Motor neuron (in vitro differentiated cells): Measurements from ENCODE around the gene OBSCN. TPM values are rescaled to one million over a fixed set of nuclear protein-coding genes. Genes with fewer than 3 reads are reported as not detected.

Experiments
- ATAC-seq, 8 experiments: fragments of 200-7000 bp; cut with Tn5 transposase; replicated peaks in 6 of 8; 2 replicates each; pipeline ENCODE4 v1.8.0; 2021; ENCODE audit warnings: mild to moderate bottlenecking in 8 of 8, moderate library complexity in 8 of 8
- H3K27ac ChIP-seq, 2 donors: fragments of 250-450 bp; sonication (Bioruptor Pico); 2 replicates each; pipeline ENCODE4 v1.9.0; 2021; ENCODE audit warnings: antibody characterized with exemption in 2 of 2, mild to moderate bottlenecking in 2 of 2, moderate library complexity in 1 of 2
- H3K4me1 ChIP-seq, 2 donors: fragments of 250-450 bp; sonication (Bioruptor Pico); replicated peaks in 1 of 2; 2 replicates each; pipeline ENCODE4 v1.6.1; 2021; ENCODE audit warnings: antibody characterized with exemption in 2 of 2, mild to moderate bottlenecking in 2 of 2, moderate library complexity in 1 of 2
- H3K4me3 ChIP-seq, 5 donors: fragments of 250-450 bp; sonication (Bioruptor Pico); 2 replicates each; pipeline ENCODE4 v1.9.0; 2021; ENCODE audit warnings: antibody characterized with exemption in 5 of 5, mild to moderate bottlenecking in 5 of 5, moderate library complexity in 4 of 5
- WGBS, 10 experiments: fragments of 450-650 bp; shearing (Covaris generic); methylation state at CpG; one replicate each; pipeline ENCODE4 v1.0.0; 2022; 5-methylcytosine and 5-hydroxymethylcytosine counted together
- in situ Hi-C, 9 experiments: fragments of 400-800 bp; cut with MboI; loops; one replicate each; pipeline ENCODE4 v1.15.0; 2021; ENCODE audit warnings: low sequenced_read_pairs in 9 of 9, low pct_unique_long_range_greater_than_20kb in 2 of 9; ENCODE audit not compliant: unreplicated experiment in 9 of 9
- total RNA-seq, 8 experiments: library from RNA; unstranded; fragments of 300-600 nt; gene quantifications; 2 replicates each; pipeline versions ENCODE4 v1.2.3 to v1.2.4, GENCODE V29; 2022

OBSCN gene
- total RNA-seq, 8 experiments from 2014 or later = 2.7 to 38.5 (median 16.2) TPM

GRCh38 chr1:228297242-228297641, 89.4 kb downstream of the OBSCN start:
- WGBS, 10 experiments = 9 to 100% (median 84%) methylated on average over 1 to 2 of the region's 2 CpGs
- Histone ChIP-seq H3K4me3 (no peak overlapping the region), H3K27ac (no peak overlapping the region), H3K4me1 (no peaks in the 10 kb centered on the region)
- in situ Hi-C loops = no loop called here
- no peak for ATAC-seq

DNA sequence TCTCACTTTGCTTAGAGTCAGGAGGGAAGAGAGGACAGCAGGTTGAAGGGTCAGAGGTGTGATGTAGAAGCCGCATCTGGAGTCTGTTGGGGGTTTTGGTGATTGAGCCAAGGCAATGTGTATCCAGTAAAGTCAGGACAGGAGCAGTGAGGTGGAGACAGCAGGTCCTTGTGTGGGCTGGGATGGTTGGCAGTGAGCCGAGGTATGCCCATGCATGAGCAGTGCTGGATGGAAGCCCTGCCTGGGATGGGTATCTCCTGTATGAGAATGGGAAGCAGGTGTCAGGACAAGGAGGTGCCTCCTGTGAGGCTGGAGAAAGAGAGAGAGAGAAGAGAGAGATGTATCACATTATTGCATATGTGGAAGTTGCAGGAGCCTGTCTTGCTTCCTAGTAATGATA, 90.0 kb downstream of the OBSCN start:
- Histone ChIP-seq H3K27ac (no peak overlapping the region), H3K4me1 (no peaks in the 10 kb centered on the region), H3K4me3 (no peak overlapping the region)
- WGBS, 10 experiments = 0 to 100% (median 80%) methylated on average over 1 to 2 of the region's 2 CpGs; no CpG with 5 or more reads in 5 of the 10 experiments
- no peak for ATAC-seq
- in situ Hi-C loops = no loop called here

DNA sequence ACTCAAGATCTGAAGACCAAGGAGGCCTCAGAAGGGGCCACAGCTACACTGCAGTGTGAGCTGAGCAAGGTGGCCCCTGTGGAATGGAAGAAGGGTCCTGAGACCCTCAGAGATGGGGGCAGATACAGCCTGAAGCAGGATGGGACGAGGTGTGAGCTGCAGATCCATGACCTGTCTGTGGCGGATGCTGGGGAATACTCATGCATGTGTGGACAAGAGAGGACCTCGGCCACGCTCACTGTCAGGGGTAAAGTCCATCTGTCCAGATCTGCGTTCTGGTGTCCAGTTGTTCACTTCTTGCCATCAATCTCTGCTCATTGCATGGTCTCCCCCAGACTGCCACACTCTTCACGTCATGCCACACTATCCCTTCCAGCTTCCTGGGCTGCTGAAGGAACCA, 90.6 kb downstream of the OBSCN start:
- in situ Hi-C loops = no loop called here
- ATAC-seq = no peak
- Histone ChIP-seq H3K27ac (no peak overlapping the region), H3K4me1 (no peaks in the 10 kb centered on the region), H3K4me3 (no peak overlapping the region)
- 0 to 100% (median 92%) methylated on average over 1 to 5 of the region's 6 CpGs; no CpG with 5 or more reads in 2 of the 10 experiments for WGBS, 10 experiments

DNA sequence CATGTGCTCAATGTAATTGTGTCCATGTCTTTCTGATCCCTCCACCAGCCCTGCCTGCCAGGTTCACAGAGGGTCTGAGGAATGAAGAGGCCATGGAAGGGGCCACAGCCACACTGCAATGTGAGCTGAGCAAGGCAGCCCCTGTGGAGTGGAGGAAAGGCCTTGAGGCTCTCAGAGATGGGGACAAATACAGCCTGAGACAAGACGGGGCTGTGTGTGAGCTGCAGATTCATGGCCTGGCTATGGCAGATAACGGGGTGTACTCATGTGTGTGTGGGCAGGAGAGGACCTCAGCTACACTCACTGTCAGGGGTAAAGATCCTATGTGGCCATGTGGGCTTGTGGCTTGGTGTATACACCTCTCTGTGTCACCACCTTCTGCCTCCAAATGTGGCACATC, 91.4 kb downstream of the OBSCN start:
- 80 to 86% methylated on average over 1 to 2 of the region's 2 CpGs; no CpG with 5 or more reads in 8 of the 10 experiments for WGBS, 10 experiments
- ATAC-seq = no peak
- in situ Hi-C loops = no loop called here

DNA sequence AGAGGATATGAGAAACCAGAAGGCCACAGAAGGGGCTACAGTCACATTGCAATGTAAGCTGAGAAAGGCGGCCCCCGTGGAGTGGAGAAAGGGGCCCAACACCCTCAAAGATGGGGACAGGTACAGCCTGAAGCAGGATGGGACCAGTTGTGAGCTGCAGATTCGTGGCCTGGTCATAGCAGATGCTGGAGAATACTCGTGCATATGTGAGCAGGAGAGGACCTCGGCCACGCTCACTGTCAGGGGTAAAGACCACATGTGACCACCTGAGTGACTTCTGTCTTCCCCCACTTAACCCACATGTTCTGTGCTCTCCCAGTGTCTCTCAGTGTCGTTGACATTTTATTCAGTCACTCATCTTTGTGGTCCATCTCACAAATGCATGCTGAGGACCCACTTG, 92.1 kb downstream of the OBSCN start:
- ATAC-seq = no peak
- in situ Hi-C loops = no loop called here
- 0 to 100% (median 94%) methylated on average over 1 to 7 of the region's 7 CpGs; no CpG with 5 or more reads in 3 of the 10 experiments for WGBS, 10 experiments
- Histone ChIP-seq H3K4me3 (no peak overlapping the region), H3K4me1 (no peaks in the 10 kb centered on the region), H3K27ac (no peak overlapping the region)

More for the DNA sequence above, 91.4 kb downstream of the OBSCN start:
- Histone ChIP-seq H3K4me1 (no peaks in the 10 kb centered on the region), H3K4me3 (no peak overlapping the region), H3K27ac (no peak overlapping the region)

- peaks cover 0 to 3% of the 10 kb centered on the region in 2 donors for H3K4me1 ChIP-seq
- in situ Hi-C loops = no loop called here
- no peak for ATAC-seq
- no peak overlapping the region for H3K4me3 ChIP-seq
- WGBS, 10 experiments = 17 to 100% (median 87%) methylated on average over 1 to 4 of the region's 4 CpGs
- no peak overlapping the region for H3K27ac ChIP-seq
Measured at GRCh38 chr1:228302086-228302485, 94.2 kb downstream of the OBSCN start.

GRCh38 chr1:228303596-228303995, 95.8 kb downstream of the OBSCN start:
- WGBS, 10 experiments = 40 to 92% (median 82%) methylated on average over 1 to 7 of the region's 9 CpGs; no CpG with 5 or more reads in 4 of the 10 experiments
- Histone ChIP-seq H3K4me3 (no peak overlapping the region), H3K27ac (no peak overlapping the region), H3K4me1 (peaks cover 0 to 3% of the 10 kb centered on the region in 2 donors)
- no peak for ATAC-seq
- in situ Hi-C loops = no loop called here

DNA sequence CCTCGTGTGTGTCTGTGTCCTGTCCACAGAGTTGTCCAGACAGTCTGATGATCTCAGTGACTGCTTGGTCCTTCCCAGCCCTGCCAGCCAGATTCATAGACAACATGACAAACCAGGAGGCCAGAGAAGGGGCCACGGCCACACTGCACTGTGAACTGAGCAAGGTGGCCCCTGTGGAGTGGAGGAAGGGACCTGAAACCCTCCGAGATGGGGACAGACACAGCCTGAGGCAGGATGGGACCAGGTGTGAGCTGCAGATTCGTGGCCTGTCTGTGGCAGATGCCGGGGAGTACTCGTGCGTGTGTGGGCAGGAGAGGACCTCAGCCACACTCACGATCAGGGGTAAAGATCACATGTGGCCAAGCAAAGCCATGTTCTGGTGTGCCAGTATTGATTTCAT, 96.4 kb downstream of the OBSCN start:
- Histone ChIP-seq H3K4me1 (peaks cover 0 to 3% of the 10 kb centered on the region in 2 donors), H3K27ac (no peak overlapping the region), H3K4me3 (no peak overlapping the region)
- in situ Hi-C loops = no loop called here
- WGBS, 10 experiments = 19 to 98% (median 83%) methylated on average over 1 to 7 of the region's 8 CpGs; no CpG with 5 or more reads in 3 of the 10 experiments
- no peak for ATAC-seq

GRCh38 chr1:228304766-228305395, 97.0 kb downstream of the OBSCN start:
- in situ Hi-C loops = no loop called here
- peaks cover 0 to 3% of the 10 kb centered on the region in 2 donors for H3K4me1 ChIP-seq
- no peak for ATAC-seq
- 11 to 100% (median 90%) methylated on average over 1 to 5 of the region's 6 CpGs; no CpG with 5 or more reads in 3 of the 10 experiments for WGBS, 10 experiments
- H3K27ac ChIP-seq = no peak overlapping the region
- no peak overlapping the region for H3K4me3 ChIP-seq

DNA sequence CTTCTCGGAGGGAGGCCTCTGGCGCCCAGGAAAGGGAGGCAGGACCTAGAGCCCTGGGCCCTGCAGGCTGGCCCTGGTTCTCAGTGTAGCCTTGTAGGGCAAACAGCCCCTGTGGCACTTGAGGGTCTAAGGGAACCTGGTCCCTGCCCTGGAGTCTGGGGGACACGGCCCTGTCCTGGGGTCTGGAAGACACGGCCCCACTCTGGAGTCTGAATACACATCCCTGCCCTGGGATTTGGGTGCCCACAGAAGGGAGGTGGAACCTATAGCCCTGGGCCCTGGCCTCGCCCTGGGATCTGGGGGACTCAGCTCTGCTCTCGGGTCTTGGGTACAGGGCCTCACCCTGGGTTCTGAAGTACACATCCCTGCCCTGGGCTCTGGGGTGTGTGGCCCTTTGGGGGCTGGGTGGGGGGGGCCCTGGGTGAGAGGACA, 97.9 kb downstream of the OBSCN start:
- Histone ChIP-seq H3K27ac (no peak overlapping the region), H3K4me3 (no peak overlapping the region), H3K4me1 (peaks cover 0 to 3% of the 10 kb centered on the region in 2 donors)
- in situ Hi-C loops = no loop called here
- ATAC-seq = peak in 2 of 8 experiments; percentile 13
- WGBS, 10 experiments = 52 to 100% (median 96%) methylated on average over 1 to 4 of the region's 6 CpGs; no CpG with 5 or more reads in 6 of the 10 experiments

GRCh38 chr1:228306275-228307217, 98.7 kb downstream of the OBSCN start:
- Histone ChIP-seq H3K27ac (peak overlapping the region in 1 of 2 donors; percentile 1), H3K4me1 (peaks cover 0 to 3% of the 10 kb centered on the region in 2 donors), H3K4me3 (no peak overlapping the region)
- peak in 5 of 8 experiments; percentile 27 to 66 (median 50) for ATAC-seq
- in situ Hi-C loops = no loop called here
- WGBS, 10 experiments = 0 to 87% (median 69%) methylated on average over 2 to 12 of the region's 35 CpGs; no CpG with 5 or more reads in 4 of the 10 experiments

GRCh38 chr1:228307218-228308023, 99.6 kb downstream of the OBSCN start:
- Histone ChIP-seq H3K4me1 (peaks cover 0 to 3% of the 10 kb centered on the region in 2 donors), H3K4me3 (no peak overlapping the region), H3K27ac (peak overlapping the region in 1 of 2 donors; percentile 1)
- 50 to 100% (median 78%) methylated on average over 1 to 12 of the region's 22 CpGs; no CpG with 5 or more reads in 6 of the 10 experiments for WGBS, 10 experiments
- in situ Hi-C loops = no loop called here
- ATAC-seq = peak in 4 of 8 experiments; percentile 7 to 14 (median 10)
